Coronary artery (tissue), 2 donors: ENCODE measurements around the gene H2BW2.
"Not testable (repeated sequence)": the region's sequence is repeated elsewhere in the genome, so short reads cannot be mapped to it uniquely, and the experiment has no call there.

Source experiments
- DNase-seq: peaks from one replicate; pipeline ENCODE4 v3.0.0-alpha.2; 2017; ENCODE audit warnings: low spot score
- H3K27ac ChIP-seq, 2 donors: fragments of 200-600 bp; sonication (generic); one replicate each; pipeline ENCODE4 v1.5.1; 2016 to 2019
- H3K4me3 ChIP-seq: fragments of 200-600 bp; sonication (generic); 2 replicates; pipeline ENCODE4 v1.5.1; 2016; ENCODE audit warnings: mild to moderate bottlenecking, moderate library complexity
- CTCF ChIP-seq: fragments of 200-600 bp; sonication (generic); IDR thresholded peaks from one replicate; pipeline ENCODE4 v1.5.1; 2019; ENCODE audit warnings: antibody characterized with exemption

The H2BW2 gene

GRCh38 chrX:104039689-104040505 is at the start of gene H2BW2:
H2BW2 (plus strand) TSS chrX:104039956; CDS start chrX:104039995, 39 bp downstream.
- Histone ChIP-seq H3K4me3 (no peak within 1 kb of the TSS), H3K27ac (no peak within 1 kb of the TSS)
- DNase-seq, result no peak
- TF ChIP-seq CTCF, result no peak

- H3K4me3 ChIP-seq, result no peak overlapping the region
- no peak overlapping the region for H3K27ac ChIP-seq
- DNase-seq, result no peak
- TF ChIP-seq CTCF, result no peak
Measured at GRCh38 chrX:103999234-103999633, 40.5 kb upstream of the H2BW2 start.

GRCh38 chrX:104008831-104009230 is 30.9 kb upstream of the H2BW2 start:
- DNase-seq, result no peak
- no peak for TF ChIP-seq CTCF
- H3K4me3 ChIP-seq, result no peak overlapping the region
- no peak overlapping the region for H3K27ac ChIP-seq

GRCh38 chrX:104013158-104013557 is 26.6 kb upstream of the H2BW2 start:
- no peak for TF ChIP-seq CTCF
- H3K27ac ChIP-seq, result no peak overlapping the region
- H3K4me3 ChIP-seq, result no peak overlapping the region
- no peak for DNase-seq

GRCh38 chrX:104013606-104014005 is 26.1 kb upstream of the H2BW2 start, which contains the start of gene H2BW1:
H2BW1 (minus strand) TSS chrX:104013708; CDS start chrX:104013576, 132 bp downstream.
- no peak for DNase-seq
- H3K27ac ChIP-seq, result no peak within 1 kb of the TSS
- TF ChIP-seq CTCF, result no peak
- H3K4me3 ChIP-seq, result no peak within 1 kb of the TSS

GRCh38 chrX:104015576-104015975 is 24.2 kb upstream of the H2BW2 start:
- not testable (repeated sequence) for H3K4me3 ChIP-seq, DNase-seq, H3K27ac ChIP-seq

GRCh38 chrX:104018126-104018525 is 21.6 kb upstream of the H2BW2 start:
- TF ChIP-seq CTCF, result no peak
- no peak overlapping the region for H3K4me3 ChIP-seq
- DNase-seq, result no peak
- no peak overlapping the region for H3K27ac ChIP-seq
